ENCODE results near the gene ARHGAP45.

ARHGAP45 gene

DNA sequence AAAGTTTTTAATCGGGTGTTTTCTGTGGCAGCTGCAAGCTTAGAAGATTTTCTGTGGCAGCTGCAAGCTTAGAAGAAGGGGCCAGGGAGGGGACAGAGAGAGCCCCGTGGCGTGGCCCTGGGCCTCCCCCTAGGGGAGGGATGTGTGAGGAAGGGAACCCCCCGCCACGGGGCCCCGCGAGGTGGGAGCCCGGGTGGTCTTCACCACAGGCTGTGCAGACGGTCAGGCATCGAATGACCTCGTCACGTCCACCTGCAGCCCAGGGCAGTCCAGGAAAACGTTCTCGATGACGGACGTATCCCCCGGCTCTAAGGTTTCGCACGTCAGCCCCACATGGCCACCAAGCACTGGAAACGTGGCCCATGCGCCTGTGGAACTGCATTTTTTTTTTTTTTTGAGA is 19.6 kb downstream of the ARHGAP45 start:
- Histone ChIP-seq H3K9ac (ENCODE audit: low read length) (no peak overlapping the region), H2AFZ (ENCODE audit: low read length) (no peak overlapping the region), H3F3A (ENCODE audit: insufficient read depth, low read length) (peaks cover 2% of the 10 kb centered on the region; the same call in 1 of the 2 replicates), H3K36me3 (ENCODE audit: insufficient read depth, low read length) (peaks cover 78% of the 10 kb centered on the region), H3K9me3 (ENCODE audit: low read length) (no peaks in the 10 kb centered on the region), H3K27me3 (ENCODE audit: insufficient read depth, low read length) (no peaks in the 10 kb centered on the region), H3K9me2 (ENCODE audit: low read depth, low read length) (no peaks in the 10 kb centered on the region), H3K4me3 (ENCODE audit: low read depth, low read length, poor library complexity, severe bottlenecking) (no peak overlapping the region), H3K79me2 (ENCODE audit: insufficient read depth, low read length) (no peaks in the 10 kb centered on the region), H3K4me1 (ENCODE audit: insufficient read depth, low read length, severe bottlenecking) (peaks cover 58% of the 10 kb centered on the region), H4K20me1 (ENCODE audit: insufficient read depth, low read length) (no peaks in the 10 kb centered on the region), H3K4me2 (ENCODE audit: low read length) (no peak overlapping the region), H3K27ac (ENCODE audit: low read depth, low read length, poor library complexity, severe bottlenecking) (peak overlapping the region; percentile 89)
- no peak for TF ChIP-seq EZH2 (IDR thresholded peaks at IDR 0.05; ENCODE audit: borderline replicate concordance, low read length)
- TF ChIP-seq, protein P1, sequence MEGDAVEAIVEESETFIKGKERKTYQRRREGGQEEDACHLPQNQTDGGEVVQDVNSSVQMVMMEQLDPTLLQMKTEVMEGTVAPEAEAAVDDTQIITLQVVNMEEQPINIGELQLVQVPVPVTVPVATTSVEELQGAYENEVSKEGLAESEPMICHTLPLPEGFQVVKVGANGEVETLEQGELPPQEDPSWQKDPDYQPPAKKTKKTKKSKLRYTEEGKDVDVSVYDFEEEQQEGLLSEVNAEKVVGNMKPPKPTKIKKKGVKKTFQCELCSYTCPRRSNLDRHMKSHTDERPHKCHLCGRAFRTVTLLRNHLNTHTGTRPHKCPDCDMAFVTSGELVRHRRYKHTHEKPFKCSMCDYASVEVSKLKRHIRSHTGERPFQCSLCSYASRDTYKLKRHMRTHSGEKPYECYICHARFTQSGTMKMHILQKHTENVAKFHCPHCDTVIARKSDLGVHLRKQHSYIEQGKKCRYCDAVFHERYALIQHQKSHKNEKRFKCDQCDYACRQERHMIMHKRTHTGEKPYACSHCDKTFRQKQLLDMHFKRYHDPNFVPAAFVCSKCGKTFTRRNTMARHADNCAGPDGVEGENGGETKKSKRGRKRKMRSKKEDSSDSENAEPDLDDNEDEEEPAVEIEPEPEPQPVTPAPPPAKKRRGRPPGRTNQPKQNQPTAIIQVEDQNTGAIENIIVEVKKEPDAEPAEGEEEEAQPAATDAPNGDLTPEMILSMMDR (IDR thresholded peaks at IDR 0.05; ENCODE audit: low read length) = no peak

DNA sequence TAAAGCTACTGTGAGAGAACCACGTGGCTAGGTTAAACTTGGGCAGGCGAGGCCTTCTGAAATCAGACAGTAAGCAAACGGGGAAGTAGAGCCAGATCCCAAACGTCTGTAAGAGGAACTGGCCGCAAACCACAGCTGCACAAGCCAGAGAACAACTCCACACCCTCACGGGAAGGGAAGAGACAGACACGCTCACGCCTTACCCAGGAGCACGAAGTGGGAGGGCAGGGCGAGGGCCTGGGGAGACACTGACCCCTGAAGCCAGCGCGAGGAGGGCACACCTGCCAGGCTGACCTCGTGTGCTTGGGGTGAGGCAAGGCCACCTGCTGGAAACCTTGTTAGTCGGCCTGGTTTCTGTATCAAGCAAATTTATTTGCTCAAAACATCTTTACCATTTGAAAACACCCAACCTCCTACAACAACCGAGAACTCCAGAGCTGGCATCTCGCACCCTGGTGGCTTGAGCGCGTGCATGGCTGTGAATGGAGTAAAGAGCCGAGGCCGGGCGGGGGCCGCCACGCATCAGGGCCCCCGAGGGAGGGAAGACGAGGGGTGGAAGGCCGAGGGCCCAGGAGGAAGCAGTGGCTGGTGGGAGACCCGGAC is 20.9 kb downstream of the ARHGAP45 start:
- no peak overlapping the region for H3K4me3 ChIP-seq (ENCODE audit: low read depth, low read length, poor library complexity, severe bottlenecking)
- H3K4me2 ChIP-seq (ENCODE audit: low read length) = peak overlapping the region; percentile 5; the same call in 1 of the 2 replicates
- H3K4me1 ChIP-seq (ENCODE audit: insufficient read depth, low read length, severe bottlenecking) = peaks cover 56% of the 10 kb centered on the region
- peak overlapping the region; percentile 14; the same call in 1 of the 2 replicates for H3K9ac ChIP-seq (ENCODE audit: low read length)
- H3F3A ChIP-seq (ENCODE audit: insufficient read depth, low read length) = peaks cover 2% of the 10 kb centered on the region; the same call in 1 of the 2 replicates
- no peaks in the 10 kb centered on the region for H3K9me3 ChIP-seq (ENCODE audit: low read length)
- no peaks in the 10 kb centered on the region for H3K79me2 ChIP-seq (ENCODE audit: insufficient read depth, low read length)
- H3K27ac ChIP-seq (ENCODE audit: low read depth, low read length, poor library complexity, severe bottlenecking) = peak overlapping the region; percentile 89
- H3K36me3 ChIP-seq (ENCODE audit: insufficient read depth, low read length) = peaks cover 79% of the 10 kb centered on the region
- H4K20me1 ChIP-seq (ENCODE audit: insufficient read depth, low read length) = no peaks in the 10 kb centered on the region
- H2AFZ ChIP-seq (ENCODE audit: low read length) = no peak overlapping the region
- H3K9me2 ChIP-seq (ENCODE audit: low read depth, low read length) = no peaks in the 10 kb centered on the region
- no peak for TF ChIP-seq EZH2 (IDR thresholded peaks at IDR 0.05; ENCODE audit: borderline replicate concordance, low read length)
- TF ChIP-seq, protein P1 (IDR thresholded peaks at IDR 0.05; ENCODE audit: low read length) = peak; percentile 38; the same call in 1 of the 2 replicates
- H3K27me3 ChIP-seq (ENCODE audit: insufficient read depth, low read length) = no peaks in the 10 kb centered on the region

DNA sequence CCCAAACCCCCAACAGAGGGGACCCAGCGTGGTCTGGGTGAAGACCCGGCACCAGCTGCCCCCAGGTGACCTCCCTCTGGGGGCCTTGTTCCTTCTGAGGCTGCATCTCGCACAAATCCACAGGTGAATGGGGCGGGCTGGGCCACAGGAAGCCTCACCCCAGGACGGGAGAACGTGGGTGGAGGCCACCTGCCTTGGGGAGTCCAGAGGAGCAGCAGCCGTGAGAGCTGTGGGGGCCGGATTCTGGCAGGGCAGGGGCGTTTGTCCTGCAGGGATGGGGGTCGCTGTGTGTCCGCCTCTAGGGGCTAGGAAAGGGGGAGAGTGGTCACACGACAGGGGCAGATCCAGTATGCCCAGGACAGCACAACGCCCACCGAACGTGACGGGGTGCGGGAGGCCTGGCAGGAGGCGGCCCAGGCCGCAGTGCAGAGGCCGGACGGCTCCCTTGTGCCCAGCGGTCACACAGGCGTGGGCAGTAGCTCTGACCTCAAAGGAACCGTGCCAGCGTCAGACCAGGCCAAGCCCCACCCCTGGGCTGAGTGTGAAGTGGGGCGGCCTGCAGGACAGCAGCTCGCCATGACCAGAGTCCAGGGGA is 21.5 kb downstream of the ARHGAP45 start:
- Histone ChIP-seq H3K79me2 (ENCODE audit: insufficient read depth, low read length) (no peaks in the 10 kb centered on the region), H3F3A (ENCODE audit: insufficient read depth, low read length) (peaks cover 2% of the 10 kb centered on the region; the same call in 1 of the 2 replicates), H3K9me2 (ENCODE audit: low read depth, low read length) (no peaks in the 10 kb centered on the region), H3K4me3 (ENCODE audit: low read depth, low read length, poor library complexity, severe bottlenecking) (no peak overlapping the region), H3K9ac (ENCODE audit: low read length) (peak overlapping the region; percentile 14; the same call in 1 of the 2 replicates), H3K36me3 (ENCODE audit: insufficient read depth, low read length) (peaks cover 79% of the 10 kb centered on the region), H2AFZ (ENCODE audit: low read length) (no peak overlapping the region), H3K4me1 (ENCODE audit: insufficient read depth, low read length, severe bottlenecking) (peaks cover 56% of the 10 kb centered on the region), H3K27ac (ENCODE audit: low read depth, low read length, poor library complexity, severe bottlenecking) (peak overlapping the region; percentile 89), H3K4me2 (ENCODE audit: low read length) (no peak overlapping the region; the same call in 1 of the 2 replicates), H4K20me1 (ENCODE audit: insufficient read depth, low read length) (no peaks in the 10 kb centered on the region), H3K27me3 (ENCODE audit: insufficient read depth, low read length) (no peaks in the 10 kb centered on the region), H3K9me3 (ENCODE audit: low read length) (no peaks in the 10 kb centered on the region)
- TF ChIP-seq, protein P1 (IDR thresholded peaks at IDR 0.05; ENCODE audit: low read length) = no peak
- no peak for TF ChIP-seq EZH2 (IDR thresholded peaks at IDR 0.05; ENCODE audit: borderline replicate concordance, low read length)

Measured in OCI-LY1 (cell line).